Uterus (tissue), 2 donors: ENCODE results near the gene ZNF641.

Experiments used
- CTCF ChIP-seq, 4 experiments: fragments of 200-600 bp in 2 of 4; fragments of 450-650 bp in 2 of 4; sonication (generic) in 2 of 4; IDR thresholded peaks; one replicate each; pipeline ENCODE4 v1.5.1; 2016 to 2019; ENCODE audit warnings: antibody characterized with exemption in 4 of 4, mild to moderate bottlenecking in 2 of 4, moderate library complexity in 1 of 4
- POLR2A ChIP-seq, 2 donors: fragments of 450-650 bp; IDR thresholded peaks; one replicate each; pipeline ENCODE4 v1.6.1; 2016; ENCODE audit warnings: antibody characterized with exemption in 2 of 2, mild to moderate bottlenecking in 1 of 2, moderate library complexity in 1 of 2

- TF ChIP-seq CTCF (IDR thresholded peaks at IDR 0.05): no peak
- no peak for TF ChIP-seq POLR2A (IDR thresholded peaks at IDR 0.05)
These were observed 43.5 kb downstream of the ZNF641 start for GRCh38 chr12:48307269-48307668.
